GM13977 (cell line): ENCODE measurements around the gene TCF12.

Experiments
- DNase-seq: peaks from one replicate; pipeline ENCODE4 v3.0.0; 2012; ENCODE audit warnings: low spot score
- CTCF ChIP-seq: IDR thresholded peaks from 2 replicates; pipeline ENCODE4 v1.5.1; 2012; ENCODE audit warnings: mild to moderate bottlenecking, control low read depth; ENCODE audit not compliant: insufficient read depth; ENCODE audit errors: extremely low read depth, missing control alignments
- in situ Hi-C: fragments of 300-500 bp; cut with MboI; formaldehyde crosslinking; loops from one replicate; pipeline ENCODE4 v1.12.0; 2022; ENCODE audit warnings: low sequenced_read_pairs, low pct_unique_long_range_greater_than_20kb, mixed read lengths, inconsistent platforms; ENCODE audit not compliant: unreplicated experiment

TCF12 gene

GRCh38 chr15:57259568-57260040 lies 341.2 kb downstream of the TCF12 start:
- TF ChIP-seq CTCF: no peak
- DNase-seq: no peak

GRCh38 chr15:57263520-57263919 lies 345.1 kb downstream of the TCF12 start:
- in situ Hi-C loops: no loop called here
- DNase-seq: no peak
- TF ChIP-seq CTCF: no peak

More at GRCh38 chr15:57259568-57260040, 341.2 kb downstream of the TCF12 start:
- in situ Hi-C loops: no loop called here

GRCh38 chr15:57272771-57273357 lies 354.4 kb downstream of the TCF12 start:
- in situ Hi-C loops: no loop called here
- TF ChIP-seq CTCF: no peak
- DNase-seq: no peak

GRCh38 chr15:57273402-57273801 lies 355.0 kb downstream of the TCF12 start:
- no peak for TF ChIP-seq CTCF
- DNase-seq: no peak
- in situ Hi-C loops: no loop called here

- in situ Hi-C loops: no loop called here
- DNase-seq: no peak
- no peak for TF ChIP-seq CTCF
Observed at GRCh38 chr15:57278439-57278838, 360.0 kb downstream of the TCF12 start.

- in situ Hi-C loops: no loop called here
- DNase-seq: no peak
- no peak for TF ChIP-seq CTCF
Observed at GRCh38 chr15:57280464-57280863, 362.0 kb downstream of the TCF12 start.

GRCh38 chr15:57281321-57281720 lies 362.9 kb downstream of the TCF12 start:
- DNase-seq: no peak
- TF ChIP-seq CTCF: no peak
- in situ Hi-C loops: no loop called here
